Fibroblast of lung (primary cell): ENCODE results near the gene CFAP100. TPM values are rescaled to one million over a fixed set of nuclear protein-coding genes. Genes with fewer than 3 reads are reported as not detected.

Experiments used
- DNase-seq, 2 donors: peaks; one replicate each; pipeline versions ENCODE4 v3.0.0 to v3.0.0-alpha.2; 2010; ENCODE audit warnings: low read depth in 2 of 2
- H2AFZ ChIP-seq: 2 replicates; pipeline ENCODE4 v1.5.1; 2012; ENCODE audit warnings: low read length, control low read depth, inconsistent platforms
- H3K27ac ChIP-seq: 2 replicates; pipeline ENCODE4 v1.5.1; 2011; ENCODE audit warnings: low read length, control low read depth; ENCODE audit not compliant: insufficient read depth
- H3K27me3 ChIP-seq: 2 replicates; pipeline ENCODE4 v1.5.1; 2011; ENCODE audit warnings: mild to moderate bottlenecking, low read length; ENCODE audit not compliant: control insufficient read depth, insufficient read depth
- H3K36me3 ChIP-seq: 2 replicates; pipeline ENCODE4 v1.5.1; 2011; ENCODE audit warnings: low read length; ENCODE audit not compliant: control insufficient read depth, insufficient read depth
- H3K4me1 ChIP-seq: 2 replicates; pipeline ENCODE4 v1.5.1; 2011; ENCODE audit warnings: low read length; ENCODE audit not compliant: control insufficient read depth, insufficient read depth; ENCODE audit errors: extremely low read depth
- H3K4me2 ChIP-seq: 2 replicates; pipeline ENCODE4 v1.5.1; 2011; ENCODE audit warnings: low read length, control low read depth; ENCODE audit not compliant: insufficient read depth; ENCODE audit errors: extremely low read depth
- H3K4me3 ChIP-seq, 4 experiments: fragments of 200-600 bp in 1 of 4; sonication (generic) in 1 of 4; replicated peaks in 1 of 4; 2 replicates each; pipeline ENCODE4 v1.5.1; 2011 to 2016; ENCODE audit warnings: low read length in 4 of 4, low read depth in 3 of 4, mild to moderate bottlenecking in 3 of 4, control low read depth in 2 of 4, inconsistent platforms in 1 of 4, mixed read lengths in 1 of 4; ENCODE audit not compliant: insufficient read depth in 1 of 4; ENCODE audit errors: control extremely low read depth in 1 of 4
- H3K79me2 ChIP-seq: 2 replicates; pipeline ENCODE4 v1.5.1; 2012; ENCODE audit warnings: mild to moderate bottlenecking, low read length, inconsistent platforms; ENCODE audit not compliant: control insufficient read depth, insufficient read depth
- H3K9ac ChIP-seq: 2 replicates; pipeline ENCODE4 v1.5.1; 2011; ENCODE audit warnings: mild to moderate bottlenecking, low read length, control low read depth; ENCODE audit not compliant: insufficient read depth
- H3K9me3 ChIP-seq: 2 replicates; pipeline ENCODE4 v1.5.1; 2012; ENCODE audit warnings: low read depth, low read length; ENCODE audit not compliant: control insufficient read depth, insufficient read depth
- H4K20me1 ChIP-seq: 2 replicates; pipeline ENCODE4 v1.5.1; 2011; ENCODE audit warnings: low read length; ENCODE audit not compliant: control insufficient read depth, insufficient read depth; ENCODE audit errors: extremely low read depth
- CTCF ChIP-seq, 2 donors: IDR thresholded peaks in 1 of 2; conservative IDR thresholded peaks in 1 of 2; 1 replicate in 1 of 2; 2 replicates in 1 of 2; pipeline ENCODE4 v1.5.1; 2011 to 2012; ENCODE audit warnings: low read length in 2 of 2, control low read depth in 1 of 2, inconsistent platforms in 1 of 2, low read depth in 1 of 2, mild to moderate bottlenecking in 1 of 2
- EZH2 ChIP-seq: IDR thresholded peaks from 2 replicates; pipeline ENCODE4 v1.5.1; 2012; ENCODE audit warnings: low read length, control low read depth, mild to moderate bottlenecking; ENCODE audit errors: missing control alignments
- polyA plus RNA-seq, 2 donors: library from polyadenylated mRNA; depleted of rRNA in 1 of 2; stranded (reverse) in 1 of 2; unstranded in 1 of 2; fragments of >200 nt; gene quantifications; 2 replicates each; pipeline ENCODE4 v1.2.1, GENCODE V29; 2011 to 2012; ENCODE audit warnings: missing spikeins in 1 of 2
- total RNA-seq: library from RNA; depleted of rRNA; stranded (reverse); fragments of >200 nt; gene quantifications from 2 replicates; pipeline ENCODE4 v1.2.1, GENCODE V29; 2014

The CFAP100 gene
- total and polyA plus RNA-seq, 2 donors (not counting 1 experiment from before 2014, with no cell fraction given) = not detected

GRCh38 chr3:126436826-126437717 is 42.4 kb downstream of the CFAP100 start:
- H4K20me1 ChIP-seq = no peaks in the 10 kb centered on the region
- no peak overlapping the region for H3K4me3 ChIP-seq
- H3K36me3 ChIP-seq = peaks cover 2% of the 10 kb centered on the region
- no peaks in the 10 kb centered on the region for H3K27me3 ChIP-seq
- DNase-seq = no peak
- H3K79me2 ChIP-seq = no peaks in the 10 kb centered on the region
- TF ChIP-seq EZH2 = no peak
- no peak for TF ChIP-seq CTCF (conservative IDR thresholded peaks at IDR 0.05 in 1 of 2, IDR thresholded peaks at IDR 0.05 in 1 of 2; ENCODE audit: low read depth in 1 of 2, low read length in 2 of 2)
- H2AFZ ChIP-seq = no peak overlapping the region
- no peaks in the 10 kb centered on the region for H3K9me3 ChIP-seq
- H3K4me2 ChIP-seq = no peak overlapping the region
- no peaks in the 10 kb centered on the region for H3K4me1 ChIP-seq
- H3K27ac ChIP-seq = no peak overlapping the region
- no peak overlapping the region for H3K9ac ChIP-seq

- TF ChIP-seq EZH2 = no peak
- TF ChIP-seq CTCF (conservative IDR thresholded peaks at IDR 0.05 in 1 of 2, IDR thresholded peaks at IDR 0.05 in 1 of 2; ENCODE audit: low read depth in 1 of 2, low read length in 2 of 2) = no peak
- no peak for DNase-seq
Observed at GRCh38 chr3:126438186-126438585, 43.5 kb downstream of the CFAP100 start.

GRCh38 chr3:126438746-126439145 is 44.0 kb downstream of the CFAP100 start:
- Histone ChIP-seq H2AFZ (no peak overlapping the region), H3K4me3 (no peak overlapping the region), H3K27me3 (no peaks in the 10 kb centered on the region), H3K36me3 (no peaks in the 10 kb centered on the region), H3K4me1 (no peaks in the 10 kb centered on the region), H3K79me2 (no peaks in the 10 kb centered on the region), H3K27ac (no peak overlapping the region), H3K9me3 (no peaks in the 10 kb centered on the region), H3K4me2 (no peak overlapping the region), H3K9ac (no peak overlapping the region), H4K20me1 (peaks cover 2% of the 10 kb centered on the region)
- TF ChIP-seq EZH2 = no peak
- no peak for TF ChIP-seq CTCF (conservative IDR thresholded peaks at IDR 0.05 in 1 of 2, IDR thresholded peaks at IDR 0.05 in 1 of 2; ENCODE audit: low read depth in 1 of 2, low read length in 2 of 2)
- no peak for DNase-seq

More at GRCh38 chr3:126438186-126438585, 43.5 kb downstream of the CFAP100 start:
- Histone ChIP-seq H3K4me1 (no peaks in the 10 kb centered on the region), H3K27ac (no peak overlapping the region), H2AFZ (no peak overlapping the region), H3K27me3 (no peaks in the 10 kb centered on the region), H3K9me3 (no peaks in the 10 kb centered on the region), H4K20me1 (peaks cover 2% of the 10 kb centered on the region), H3K36me3 (no peaks in the 10 kb centered on the region), H3K4me2 (no peak overlapping the region), H3K79me2 (no peaks in the 10 kb centered on the region), H3K9ac (no peak overlapping the region), H3K4me3 (no peak overlapping the region)
